ENCODE data around the gene ATXN3L. TPM values are rescaled to one million over a fixed set of nuclear protein-coding genes. Genes with fewer than 3 reads are reported as not detected.

ATXN3L gene
- total and polyA plus RNA-seq, 2 of the 8 experiments (the other 6 are each of a cell fraction or from before 2014, with no cell fraction given) = not detected

DNA sequence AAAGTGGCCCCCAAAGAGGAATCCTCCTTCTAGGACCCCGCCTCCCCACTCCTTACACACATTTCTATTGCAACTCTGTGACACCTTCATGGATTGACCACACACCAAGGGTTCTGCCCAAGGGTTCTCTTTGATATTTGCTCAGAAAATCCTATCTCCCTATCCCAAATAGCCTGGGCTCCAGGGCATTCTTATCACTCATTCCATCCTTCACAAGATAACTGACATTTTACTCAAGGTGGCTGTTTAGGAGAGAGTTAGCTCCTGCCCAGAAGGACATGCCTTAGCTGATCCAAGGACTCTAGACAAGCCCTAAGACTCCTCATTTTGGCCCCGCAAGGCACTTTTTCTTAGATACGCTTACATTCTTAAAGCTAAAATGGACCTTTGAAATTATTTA, 47.4 kb downstream of the ATXN3L start:
- WGBS, 2 experiments (ENCODE audit: extremely low coverage in 1 of 2, insufficient coverage in 1 of 2, insufficient read length in 1 of 2, insufficient replicate concordance in 2 of 2, low coverage in 1 of 2, low lambda C conversion rate in 2 of 2, missing lambda C conversion rate in 1 of 2) = 87% methylated on average over 3 of the region's 3 CpGs; no CpG with 5 or more reads in 1 of the 2 experiments
- no peak overlapping the region for H3K27ac ChIP-seq (ENCODE audit: low read depth, low read length)
- H3K4me1 ChIP-seq (replicated peaks in 1 of 4; ENCODE audit: control insufficient read depth in 3 of 4, insufficient read depth in 4 of 4, low read length in 3 of 4) = no peaks in the 10 kb centered on the region
- FAIRE-seq (no peak), DNase-seq (ENCODE audit: low read depth in 1 of 2, low spot score in 2 of 2) (no peak)
- no peaks in the 10 kb centered on the region for H3K23me2 ChIP-seq (ENCODE audit: low read depth, low read length)
- H3K9me3 ChIP-seq (ENCODE audit: insufficient read depth in 2 of 2, low read depth in 1 of 2, low read length in 1 of 2) = no peaks in the 10 kb centered on the region
- H3K14ac ChIP-seq (ENCODE audit: insufficient read length) = no peak overlapping the region
- TF ChIP-seq JUN (IDR thresholded peaks at IDR 0.05; ENCODE audit: low read depth, low read length) (no peak), POLR2AphosphoS5 (IDR thresholded peaks at IDR 0.05; ENCODE audit: low read depth, low read length) (no peak), TBP (IDR thresholded peaks at IDR 0.05; ENCODE audit: low read depth, low read length) (no peak)
- no peak overlapping the region for H2AK5ac ChIP-seq (ENCODE audit: low read depth, low read length)
- H2BK5ac ChIP-seq (ENCODE audit: low read depth, low read length) = no peak overlapping the region
- H3K9ac ChIP-seq (replicated peaks in 1 of 4; ENCODE audit: extremely low read depth in 1 of 4, low read depth in 3 of 4, low read length in 3 of 4) = no peak overlapping the region
- H4K91ac ChIP-seq (replicated peaks; ENCODE audit: insufficient read length, low read length) = no peak overlapping the region
- no peaks in the 10 kb centered on the region for H3K79me2 ChIP-seq (ENCODE audit: control insufficient read depth in 1 of 2, insufficient read depth in 2 of 2, low read length in 2 of 2)
- ChIA-PET CTCF (ENCODE audit: partially characterized antibody) (no interaction called here), POLR2A (ENCODE audit: partially characterized antibody) (no interaction called here)
- H3K56ac ChIP-seq (replicated peaks; ENCODE audit: insufficient read length, low read depth, low read length) = no peak overlapping the region
- H3K4ac ChIP-seq (replicated peaks; ENCODE audit: insufficient read length, low read depth, low read length) = no peak overlapping the region
- no peak overlapping the region for H2BK12ac ChIP-seq (ENCODE audit: low read depth, low read length)
- H4K8ac ChIP-seq (ENCODE audit: extremely low read depth, insufficient read depth, low read length) = no peak overlapping the region
- no peak overlapping the region for H3K18ac ChIP-seq (ENCODE audit: extremely low read depth, low read length)
- H3K4me3 ChIP-seq (ENCODE audit: extremely low read depth in 1 of 4, insufficient read depth in 2 of 4, low read depth in 3 of 4, low read length in 4 of 4) = no peak overlapping the region
- no peak overlapping the region for H2BK20ac ChIP-seq (ENCODE audit: low read length)
- H3K36me3 ChIP-seq (ENCODE audit: control insufficient read depth in 2 of 4, insufficient read depth in 4 of 4, low read length in 3 of 4) = no peaks in the 10 kb centered on the region
- H2BK120ac ChIP-seq (replicated peaks; ENCODE audit: low read depth, low read length) = no peak overlapping the region
- H3K79me1 ChIP-seq (ENCODE audit: low read depth, low read length) = no peaks in the 10 kb centered on the region
- no peak overlapping the region for H4K5ac ChIP-seq (ENCODE audit: insufficient read length, low read depth, low read length)
- no peak overlapping the region for H2BK15ac ChIP-seq (ENCODE audit: low read length)
- no peak overlapping the region for H3K23ac ChIP-seq (ENCODE audit: insufficient read length)
- no peak overlapping the region for H3K4me2 ChIP-seq (ENCODE audit: insufficient read depth in 1 of 2, low read depth in 2 of 2, low read length in 2 of 2)
- no peaks in the 10 kb centered on the region for H3K27me3 ChIP-seq (replicated peaks in 1 of 4; ENCODE audit: control insufficient read depth in 3 of 4, extremely low read depth in 1 of 4, insufficient read depth in 3 of 4, low read length in 3 of 4)
- H4K20me1 ChIP-seq (replicated peaks in 1 of 2; ENCODE audit: control insufficient read depth in 1 of 2, insufficient read depth in 2 of 2, low read length in 2 of 2) = no peaks in the 10 kb centered on the region
- no peak overlapping the region for H2AFZ ChIP-seq (ENCODE audit: low read length)
